Fibroblast of skin of left quadriceps (primary cell): ENCODE results near the gene RIMBP2.

Source experiments
- DNase-seq, 2 experiments: peaks; one replicate each; pipeline ENCODE4 v3.0.0-alpha.2; 2013; ENCODE audit warnings: low read depth in 2 of 2

RIMBP2 gene

DNA sequence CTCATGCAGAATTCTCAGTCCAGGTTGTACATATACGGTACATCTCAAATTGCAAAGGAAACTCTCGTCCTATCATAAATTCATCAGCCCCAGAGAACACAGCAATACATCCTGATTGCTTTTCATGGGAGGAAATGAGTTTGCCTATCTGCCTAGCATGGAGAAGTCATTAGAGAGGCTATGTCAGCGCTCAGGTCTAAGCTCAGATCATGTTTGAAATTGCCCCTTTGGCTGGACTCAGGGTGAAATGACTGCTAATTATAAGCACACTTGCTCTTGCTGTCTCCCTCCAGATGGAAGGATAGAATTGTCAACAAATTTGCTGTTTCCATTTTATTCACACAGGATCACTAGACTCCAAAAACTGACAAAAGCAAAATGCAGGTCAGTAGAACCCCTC, 178.4 kb downstream of the RIMBP2 start:
- DNase-seq: no peak

DNA sequence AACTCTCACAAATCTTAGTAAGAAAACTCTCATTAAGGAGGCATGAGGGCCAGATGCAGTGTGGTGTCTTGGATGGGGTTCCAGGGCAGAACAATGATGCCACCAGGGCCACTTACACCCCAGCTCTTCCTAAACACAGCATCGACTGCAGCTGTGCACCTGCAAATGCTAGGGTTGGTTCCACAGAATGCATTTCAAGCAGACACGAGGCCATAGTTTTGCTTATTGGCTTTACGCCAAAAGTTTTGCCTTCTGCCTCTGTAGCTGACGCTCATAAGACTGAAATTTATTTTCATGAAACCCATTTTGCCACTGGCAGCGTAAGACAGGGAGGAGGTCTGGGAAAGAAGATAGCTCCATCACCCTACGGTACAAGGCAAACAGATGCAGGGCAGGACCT, 179.0 kb downstream of the RIMBP2 start:
- no peak for DNase-seq

DNA sequence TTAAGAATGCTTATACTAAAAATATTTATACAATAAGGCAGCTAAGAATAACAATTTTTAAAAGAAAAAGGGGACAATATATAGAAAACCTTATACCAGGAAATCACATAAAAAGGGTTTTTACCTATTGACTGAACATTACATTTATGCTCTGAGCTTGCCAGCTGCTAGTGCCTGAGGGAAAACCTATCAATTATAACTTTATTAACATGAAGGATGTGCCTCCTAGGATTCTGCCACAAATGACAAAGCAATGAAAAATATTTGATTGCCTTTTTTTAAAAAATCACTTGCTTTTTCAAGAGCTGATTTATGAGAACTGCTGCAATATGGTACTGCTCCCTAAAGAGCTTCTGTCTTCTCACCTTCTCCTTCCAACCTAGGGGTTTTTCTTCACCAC, 185.7 kb downstream of the RIMBP2 start:
- DNase-seq: no peak

DNA sequence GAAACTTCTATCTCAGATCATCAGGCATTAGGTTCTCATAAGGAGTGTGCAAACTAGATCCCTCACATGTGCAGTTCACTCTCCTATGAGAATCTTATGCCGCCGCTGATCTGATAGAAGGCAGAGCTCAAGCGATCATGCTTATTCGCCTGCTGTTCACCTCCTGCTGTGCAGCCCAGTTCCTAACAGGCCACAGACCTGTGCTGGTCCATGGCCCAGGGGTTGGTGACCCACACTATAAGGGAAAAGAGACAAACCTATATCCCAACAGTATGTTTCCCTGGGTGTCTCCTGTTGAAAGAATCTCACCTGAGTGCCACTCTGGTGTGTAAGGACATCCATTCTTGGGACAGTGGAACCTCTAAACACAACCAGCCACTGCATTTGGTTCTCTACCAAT, 186.3 kb downstream of the RIMBP2 start:
- DNase-seq: no peak

DNA sequence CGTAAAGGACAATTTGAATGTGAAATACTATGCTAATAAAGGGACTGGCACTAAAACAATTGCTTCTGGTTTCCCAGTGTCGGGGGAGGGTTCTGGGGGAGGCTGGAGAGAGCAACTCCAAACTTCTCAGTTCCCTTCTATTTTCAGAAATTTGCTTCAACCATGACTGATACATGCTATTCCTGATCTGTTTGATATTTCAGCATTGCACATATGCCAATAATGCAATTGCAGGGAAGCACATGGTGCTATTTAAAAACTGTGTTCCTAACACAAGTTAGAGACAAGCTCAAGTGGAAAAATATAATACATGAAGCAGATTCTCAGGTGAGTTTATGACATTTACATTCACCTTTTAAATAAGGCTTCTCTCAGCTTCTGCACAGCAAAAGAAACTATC, 188.9 kb downstream of the RIMBP2 start:
- no peak for DNase-seq

DNA sequence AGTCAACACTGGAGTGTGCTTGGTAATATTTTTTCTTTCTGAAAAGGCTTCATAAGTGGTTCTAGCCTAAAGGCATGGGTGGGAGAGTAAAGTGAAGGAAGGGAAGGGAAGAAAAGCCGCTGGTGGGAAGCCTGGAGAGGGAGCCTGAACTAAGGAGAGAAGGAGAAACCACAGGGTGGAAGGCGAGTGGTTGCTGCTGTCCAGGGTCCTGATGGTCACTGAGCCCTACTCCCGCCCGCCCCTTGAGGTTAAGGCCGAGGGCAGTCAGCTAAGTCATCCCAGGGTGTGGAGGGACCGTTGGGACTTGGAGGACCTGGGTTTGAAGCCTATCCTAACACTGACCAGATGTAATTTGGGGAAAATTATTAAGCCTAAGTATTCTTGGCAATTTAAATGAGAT, 189.3 kb downstream of the RIMBP2 start:
- no peak for DNase-seq

DNA sequence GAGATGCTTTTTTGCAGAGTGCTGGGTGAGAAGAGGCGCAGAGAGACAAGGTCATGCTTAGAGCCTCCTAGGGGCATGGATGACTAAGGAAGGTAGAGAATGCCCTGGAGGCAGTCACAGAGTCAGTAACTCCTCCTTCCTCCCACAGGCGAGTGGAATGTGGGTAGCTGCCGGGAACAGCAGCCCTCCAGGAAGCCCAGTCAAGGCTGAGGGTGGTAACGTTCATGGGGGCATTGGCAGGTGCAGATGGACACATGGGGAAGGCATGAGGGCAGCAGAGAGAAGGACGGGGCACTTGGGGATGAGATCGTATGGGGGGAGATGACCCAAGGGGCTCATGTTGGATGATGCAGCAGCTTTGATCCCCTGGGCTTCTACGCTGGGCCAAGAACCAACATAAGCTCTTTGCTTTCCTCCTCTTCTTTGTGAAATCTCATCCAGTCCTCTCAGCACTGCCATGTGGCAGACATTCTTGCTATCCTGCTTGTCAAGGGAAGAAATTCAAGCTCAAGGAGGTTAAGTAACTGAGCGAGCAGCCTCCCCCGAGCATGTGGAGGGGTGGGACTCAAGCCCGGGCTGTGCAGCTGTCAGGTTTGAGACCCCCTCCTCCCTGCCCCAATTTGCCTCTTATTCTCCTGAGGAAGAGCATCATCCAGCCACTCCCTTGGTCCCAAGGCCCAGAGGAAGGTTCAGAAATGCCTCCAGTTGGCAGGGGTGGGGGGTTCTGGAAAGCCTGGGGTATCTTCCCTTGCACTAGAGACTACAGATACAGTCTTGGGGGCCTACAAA, 190.5 kb downstream of the RIMBP2 start:
- DNase-seq: no peak

DNA sequence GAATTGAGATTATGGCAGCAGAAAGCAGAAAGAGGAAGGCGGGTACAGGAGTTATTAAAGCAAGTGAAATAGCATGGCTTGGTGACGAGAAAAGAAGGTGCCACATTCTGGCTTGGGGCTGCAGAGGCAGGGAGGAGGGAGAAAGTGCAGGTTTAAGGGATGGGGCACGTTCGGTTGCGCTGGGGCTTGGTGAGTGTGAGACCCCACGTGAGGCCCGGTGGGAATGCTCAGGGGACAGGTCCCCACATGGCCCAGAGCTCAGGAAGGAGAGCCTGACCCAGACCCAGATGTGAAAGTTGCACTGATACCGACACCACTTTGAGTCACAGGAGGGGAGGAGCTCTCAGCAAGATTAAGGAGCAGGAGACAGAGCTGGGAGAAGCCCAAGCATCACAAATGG, 191.3 kb downstream of the RIMBP2 start:
- no peak for DNase-seq

DNA sequence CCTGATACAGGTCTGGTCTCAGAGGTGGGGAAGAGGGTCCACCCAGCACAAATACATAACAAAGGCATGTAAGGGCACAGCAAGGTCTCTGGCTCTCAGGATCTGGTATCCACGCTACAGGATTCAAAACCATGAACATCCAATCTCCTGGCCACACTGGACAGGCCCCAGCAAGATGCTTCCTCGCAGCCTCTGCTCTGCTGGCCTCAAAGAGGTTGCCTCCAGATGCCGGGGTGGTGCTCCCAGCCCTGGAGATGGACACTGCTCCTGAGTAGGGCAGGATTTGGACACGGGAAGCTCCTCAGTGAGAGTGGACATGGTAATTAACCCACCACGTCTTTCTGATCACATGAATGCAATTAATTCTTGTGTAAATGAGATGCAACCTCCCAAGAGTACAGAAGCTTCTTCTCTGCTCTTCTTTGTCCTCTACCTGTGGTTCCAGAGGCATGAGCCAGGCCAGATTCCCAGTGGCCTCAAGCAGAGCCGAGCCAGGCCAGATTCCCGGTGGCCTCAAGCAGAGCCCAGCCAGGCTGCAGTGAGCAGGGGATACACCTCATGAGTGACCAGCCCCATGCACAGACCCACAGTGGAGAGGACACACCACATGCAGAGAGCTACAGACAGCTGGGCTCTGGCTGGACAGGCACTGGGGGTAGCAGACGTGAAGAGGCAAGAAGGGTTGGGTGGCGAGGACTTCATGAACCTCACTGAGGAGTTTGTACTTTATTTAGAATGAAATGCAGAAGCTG, 192.1 kb downstream of the RIMBP2 start:
- DNase-seq: no peak

DNA sequence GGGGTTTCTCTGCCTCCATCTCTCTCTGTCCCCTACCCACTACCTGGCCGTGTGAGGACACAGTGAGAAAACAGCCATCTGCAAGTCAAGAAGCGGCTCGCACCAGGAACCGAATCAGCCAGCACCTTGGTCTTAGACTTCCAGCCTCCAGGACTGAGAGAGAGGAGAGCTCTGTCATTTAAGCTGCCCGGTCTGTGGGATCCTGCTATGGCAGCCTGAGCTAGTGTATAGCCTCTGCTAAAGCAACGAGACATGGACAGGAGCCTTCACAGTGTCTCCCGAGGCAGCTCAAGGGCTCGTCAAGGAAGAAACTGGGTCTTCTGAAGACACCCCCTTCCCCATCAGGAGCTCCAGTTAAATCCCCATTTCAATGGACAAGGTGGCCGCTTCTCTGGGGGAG, 192.9 kb downstream of the RIMBP2 start:
- no peak for DNase-seq

DNA sequence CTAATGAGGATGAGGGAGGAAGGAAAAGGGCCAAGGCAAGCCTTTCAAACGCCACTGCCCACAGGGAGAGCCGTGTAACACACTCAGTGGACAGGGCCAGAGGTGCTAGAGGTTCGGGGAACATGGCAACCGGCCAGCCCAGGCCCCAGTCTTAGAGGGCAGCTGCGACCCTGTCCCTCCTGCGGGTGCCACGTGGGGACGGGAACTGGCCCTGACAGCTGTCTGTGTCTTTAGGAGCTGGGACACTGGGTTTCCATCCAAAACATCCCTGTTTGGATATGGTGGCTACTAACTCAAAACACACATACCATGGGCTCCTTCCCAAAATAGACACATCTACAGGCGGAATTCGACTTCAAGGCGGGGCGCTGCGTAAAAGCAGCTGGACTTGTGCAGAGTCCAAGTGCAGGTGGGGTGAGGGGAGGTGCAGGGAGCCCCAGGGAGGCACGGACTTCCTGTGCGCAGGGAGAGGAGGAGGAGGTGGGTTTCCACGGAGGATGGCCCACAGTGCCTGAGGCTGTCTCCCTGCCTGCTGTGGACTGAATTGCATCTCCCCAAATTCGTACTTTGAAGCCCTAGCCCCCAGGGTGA, 193.8 kb downstream of the RIMBP2 start:
- DNase-seq: no peak

DNA sequence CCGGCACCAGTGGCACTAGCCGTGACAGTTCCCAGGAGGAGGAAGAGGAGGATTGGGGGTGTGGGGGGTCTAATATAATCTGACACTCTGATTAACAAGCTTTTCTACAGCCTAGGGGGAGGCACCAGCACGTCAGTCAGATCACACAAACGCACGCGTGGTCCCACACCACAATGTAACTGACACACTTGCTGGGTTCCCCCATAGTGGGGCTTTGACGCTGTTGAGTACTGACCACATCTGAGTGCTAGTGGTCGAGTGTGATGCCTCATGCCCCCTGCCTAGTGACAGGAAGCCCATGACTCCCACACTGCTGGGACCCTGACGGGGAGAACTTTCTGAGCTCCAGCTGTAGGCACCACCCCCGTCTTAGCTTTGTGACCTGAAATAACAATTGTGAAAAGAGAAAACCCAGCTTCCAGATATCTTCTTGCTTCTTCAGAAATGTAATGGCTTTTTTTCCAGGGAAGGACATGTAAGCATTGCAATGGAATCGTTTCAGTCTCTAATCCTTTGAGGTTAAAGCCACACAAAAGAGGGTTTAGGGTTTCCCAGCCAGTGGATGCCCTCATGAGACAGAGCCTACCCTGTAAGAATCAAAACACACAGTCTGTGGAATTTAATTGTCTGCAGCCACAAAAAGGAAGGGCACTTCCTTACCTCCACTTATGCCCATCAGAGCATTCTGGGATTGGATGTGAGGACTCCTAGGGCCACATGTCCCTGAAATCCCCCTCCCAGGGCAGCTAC, 194.5 kb downstream of the RIMBP2 start:
- DNase-seq: no peak

DNA sequence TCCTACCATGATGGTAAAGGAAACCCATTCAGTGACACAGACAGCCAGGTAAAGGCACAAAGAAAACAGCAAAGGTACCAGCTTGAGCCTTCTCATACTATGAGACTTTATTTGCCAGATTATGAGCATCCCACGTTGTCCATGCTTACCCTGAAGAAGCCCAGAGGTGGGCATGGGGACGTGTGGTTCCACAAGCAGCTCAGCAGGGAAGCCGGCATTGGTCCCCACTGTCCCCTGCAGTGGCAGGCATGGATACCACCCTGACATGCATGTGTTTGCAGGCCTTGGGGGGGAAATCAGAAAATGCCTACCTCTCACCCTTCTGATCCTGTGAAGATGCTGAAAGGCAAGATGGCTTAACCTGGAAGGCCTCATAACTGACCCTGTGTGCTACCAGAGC, 195.3 kb downstream of the RIMBP2 start:
- no peak for DNase-seq

DNA sequence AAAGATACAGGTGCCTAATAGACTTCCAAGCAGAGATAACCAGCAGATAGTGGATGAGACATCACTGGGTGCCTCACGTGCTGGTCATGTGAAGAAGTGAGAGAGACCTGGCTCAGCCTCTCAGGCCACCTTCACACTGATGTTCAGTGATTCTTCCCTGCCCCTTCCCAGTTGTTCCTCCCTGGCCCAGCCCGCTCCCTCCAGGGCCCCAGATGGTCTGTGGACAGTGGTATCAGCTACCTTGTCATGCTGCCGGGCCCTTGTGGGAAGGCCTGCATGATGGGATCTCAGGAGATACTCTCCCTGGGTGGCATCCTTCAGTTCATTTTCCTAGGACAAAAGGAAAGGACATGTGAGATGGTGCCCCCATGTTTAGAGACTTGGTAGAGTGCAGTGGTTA, 198.5 kb downstream of the RIMBP2 start:
- DNase-seq: no peak

DNA sequence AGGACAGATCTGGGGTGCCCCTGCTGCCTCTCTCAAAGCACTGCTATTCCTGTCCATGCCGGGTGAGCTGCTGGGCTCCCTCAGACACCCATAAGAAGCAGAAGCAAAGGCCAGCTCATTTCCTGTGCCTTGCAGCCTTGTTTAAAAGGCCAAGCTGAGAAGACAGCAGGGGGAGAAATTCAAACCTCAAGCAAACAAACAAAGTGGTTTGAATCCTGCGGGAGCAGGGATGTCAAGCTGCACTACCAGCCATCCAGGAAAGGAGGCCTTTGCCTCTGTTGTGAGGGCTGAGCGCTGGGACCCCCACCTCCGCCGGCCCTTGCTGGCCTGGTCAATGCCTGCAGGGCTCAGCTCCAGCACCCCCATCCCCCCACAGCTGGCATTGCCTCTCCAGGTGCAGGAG, 201.9 kb downstream of the RIMBP2 start:
- DNase-seq: no peak

DNA sequence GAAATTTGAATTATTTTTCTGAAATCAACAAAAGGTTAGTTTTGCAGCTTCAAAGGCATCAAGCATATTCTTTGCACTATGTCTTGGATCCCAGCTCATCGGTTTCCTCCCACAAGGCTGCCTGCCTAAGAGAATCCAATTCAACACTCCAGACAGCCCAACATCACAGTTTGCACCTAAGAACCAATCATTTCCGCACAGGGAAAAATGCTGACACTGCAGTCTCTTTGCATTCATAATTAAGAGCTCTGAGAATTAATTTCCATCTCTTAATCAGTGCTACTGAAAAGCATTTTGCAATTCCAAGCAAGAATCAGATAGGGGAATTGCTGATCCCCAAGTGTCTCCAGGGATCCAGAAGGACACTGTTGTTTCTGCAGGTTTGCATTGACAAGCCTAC, 202.5 kb downstream of the RIMBP2 start:
- DNase-seq: no peak

DNA sequence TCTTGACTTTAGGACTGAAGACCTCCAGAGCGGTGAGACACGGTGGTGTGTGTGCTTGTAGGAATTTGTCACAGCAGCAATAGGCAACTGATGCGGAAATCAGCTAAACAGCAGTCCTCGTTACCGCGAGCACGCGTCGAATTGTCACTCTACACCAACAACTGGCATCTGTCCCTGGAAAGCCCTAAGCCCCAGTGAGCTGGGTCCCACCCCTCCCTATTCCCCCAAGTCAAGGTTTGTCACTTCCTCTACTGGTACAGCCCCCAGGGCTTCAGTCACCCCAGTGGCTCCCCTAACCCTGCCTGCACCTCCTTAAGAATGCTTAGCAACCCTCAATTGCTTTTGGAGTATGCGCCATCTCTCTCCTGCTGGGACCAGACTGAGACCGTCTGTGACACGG, 204.8 kb downstream of the RIMBP2 start:
- no peak for DNase-seq

DNA sequence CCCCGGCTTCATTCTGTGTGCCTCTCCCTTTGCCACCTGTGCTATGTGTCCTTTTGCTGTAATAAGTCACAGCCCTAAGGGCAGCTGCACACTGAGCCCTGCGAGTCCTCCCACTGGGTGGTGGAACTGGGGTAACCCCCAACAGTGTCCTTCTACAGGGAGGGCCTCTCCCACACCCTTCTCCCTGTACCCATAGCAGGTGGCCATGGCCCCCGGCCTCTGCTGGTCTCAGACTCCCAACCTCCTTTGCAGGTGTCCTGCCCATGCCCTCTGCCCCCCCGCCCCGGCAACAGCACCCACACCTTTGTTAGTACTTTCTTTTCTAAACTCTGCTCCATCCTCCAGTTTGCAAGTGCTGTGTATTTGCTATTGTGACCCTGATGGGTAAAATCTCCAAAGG, 206.6 kb downstream of the RIMBP2 start:
- no peak for DNase-seq

DNA sequence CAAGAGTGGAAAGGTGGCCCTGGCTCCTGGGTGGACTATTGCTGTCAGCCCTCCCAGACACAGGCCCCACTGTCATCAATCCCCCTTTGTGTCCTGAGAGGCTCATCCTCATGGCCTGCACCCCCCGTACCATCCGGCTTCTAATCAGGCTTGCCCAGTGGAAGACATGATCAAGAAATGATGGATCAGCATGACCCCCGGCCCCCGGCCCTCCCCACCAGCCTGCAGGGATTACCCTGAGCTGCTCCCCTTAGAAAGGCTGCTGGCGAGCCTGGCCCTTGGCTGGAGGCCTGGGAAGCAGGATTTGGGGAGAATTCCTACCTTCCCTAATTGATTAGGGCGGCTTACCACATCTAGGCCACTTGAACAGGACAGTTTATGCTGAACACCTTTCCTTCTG, 207.3 kb downstream of the RIMBP2 start:
- no peak for DNase-seq

DNA sequence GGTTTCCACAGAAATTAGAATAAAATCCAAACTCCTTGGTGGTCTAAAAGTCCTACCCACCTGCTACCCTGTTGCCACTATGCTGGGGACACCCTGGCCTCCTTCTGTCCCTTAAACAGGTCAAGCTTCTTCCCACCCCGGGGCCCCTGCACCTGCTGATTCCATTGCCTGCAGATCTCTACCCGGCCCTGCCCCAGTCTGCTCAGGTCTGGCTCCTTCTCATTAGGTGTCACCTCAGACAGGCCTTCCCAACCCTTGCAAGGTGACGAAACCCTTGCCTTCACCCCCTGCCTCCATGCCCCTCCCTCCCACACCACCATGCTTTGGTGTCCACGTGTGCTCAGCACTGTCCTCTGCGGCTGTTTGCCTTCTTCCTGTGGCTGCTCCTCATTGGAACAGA, 207.8 kb downstream of the RIMBP2 start:
- DNase-seq: no peak

DNA sequence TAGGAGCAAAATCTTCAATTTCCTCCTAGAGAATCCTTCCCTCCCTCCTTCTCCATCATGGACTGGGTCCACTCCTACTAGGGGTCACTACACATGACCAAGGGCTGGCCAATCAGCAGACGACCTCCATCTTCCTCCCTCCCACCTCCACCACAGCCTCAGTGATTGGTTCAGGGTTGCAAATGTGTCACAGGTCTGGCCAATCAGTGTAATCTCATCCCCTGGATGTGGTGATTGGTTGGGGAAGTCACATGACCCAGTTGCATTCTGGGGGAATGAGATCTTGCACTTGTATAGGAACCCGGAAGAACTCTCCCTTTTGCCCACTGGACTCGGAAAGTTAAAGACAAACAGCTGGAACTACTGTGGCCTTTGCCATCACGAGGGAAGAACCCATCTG, 209.3 kb downstream of the RIMBP2 start:
- no peak for DNase-seq

DNA sequence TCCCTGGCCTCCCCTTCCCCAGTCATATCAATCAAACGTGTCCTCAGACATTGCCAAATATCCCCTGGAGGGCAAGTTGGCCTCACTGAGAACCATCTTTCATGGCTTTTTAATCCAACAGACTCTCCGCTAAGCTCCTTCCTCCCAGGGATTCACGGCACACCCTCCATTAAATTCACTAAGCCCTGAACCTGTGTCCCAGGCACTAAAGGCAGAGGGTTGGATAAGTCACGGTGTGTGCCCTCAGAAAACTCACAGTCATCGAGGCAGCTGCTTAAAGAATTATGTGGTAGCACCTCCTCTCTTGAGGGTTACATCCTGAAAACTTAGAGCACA, 211.3 kb downstream of the RIMBP2 start:
- no peak for DNase-seq
